PFSK-1 (cell line): ENCODE results near the gene GP2.

Experiments used
- FOXP2 ChIP-seq: optimal IDR thresholded peaks from 2 replicates; pipeline ENCODE3; 2011; ENCODE audit warnings: borderline replicate concordance, control low read depth, inconsistent platforms; ENCODE audit not compliant: insufficient read depth; ENCODE audit errors: extremely low read length, extremely low read depth
- POLR2AphosphoS5 ChIP-seq: IDR thresholded peaks from 2 replicates; pipeline ENCODE4 v1.6.1; 2012; ENCODE audit warnings: low read depth, mild to moderate bottlenecking, control low read depth, low read length, moderate library complexity
- SIN3A ChIP-seq: IDR thresholded peaks from 2 replicates; pipeline ENCODE4 v1.6.1; 2012; ENCODE audit warnings: mild to moderate bottlenecking, low read length, moderate library complexity, borderline replicate concordance; ENCODE audit not compliant: insufficient read depth
- TAF1 ChIP-seq: IDR thresholded peaks from 2 replicates; pipeline ENCODE4 v1.6.1; 2012; ENCODE audit warnings: low read length, control low read depth, borderline replicate concordance; ENCODE audit not compliant: insufficient read depth
- TF ChIP-seq, protein P1 (sequence below), 2 experiments: IDR thresholded peaks; 2 replicates each; pipeline versions ENCODE4 v1.6.1 to v1.8.0; 2011 to 2012; ENCODE audit warnings: low read depth in 2 of 2, low read length in 2 of 2, control low read depth in 1 of 2, inconsistent platforms in 1 of 2, mild to moderate bottlenecking in 1 of 2, moderate library complexity in 1 of 2; ENCODE audit not compliant: insufficient read depth in 1 of 2

DNA sequence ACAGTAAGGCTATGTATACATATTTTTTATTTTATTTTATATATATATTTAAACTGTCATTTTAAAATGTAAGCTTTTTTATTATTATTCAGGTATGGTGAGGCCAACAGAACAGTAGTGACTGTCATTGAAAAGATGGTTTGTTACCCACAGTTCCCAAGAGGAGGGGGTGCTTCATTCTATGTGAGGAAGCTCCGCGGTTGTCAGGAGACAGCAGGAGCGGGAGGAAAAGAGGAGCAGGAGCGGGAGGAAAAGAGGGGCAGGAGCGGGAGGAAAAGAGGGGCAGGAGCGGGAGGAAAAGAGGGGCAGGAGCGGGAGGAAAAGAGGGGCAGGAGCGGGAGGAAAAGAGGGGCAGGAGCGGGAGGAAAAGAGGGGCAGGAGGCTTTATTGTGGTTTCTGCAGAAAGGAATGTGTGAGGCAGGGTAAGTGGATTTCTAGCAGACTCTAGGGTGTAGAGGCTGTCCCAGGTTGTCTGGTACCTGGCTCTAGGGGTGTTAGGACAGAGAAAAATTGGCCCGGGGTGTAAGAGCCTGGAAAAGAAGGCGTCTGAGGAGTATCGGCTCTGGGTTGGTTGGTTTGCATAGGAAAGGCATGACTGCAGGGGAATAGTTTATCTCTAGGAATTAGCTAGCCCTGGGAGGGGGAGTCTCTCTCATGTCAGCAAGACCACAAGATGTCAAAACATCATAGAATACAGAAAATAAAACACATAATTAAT, 64.0 kb downstream of the GP2 start:
- TF ChIP-seq POLR2AphosphoS5, result no peak
- no peak for TF ChIP-seq SIN3A
- TF ChIP-seq, protein P1, sequence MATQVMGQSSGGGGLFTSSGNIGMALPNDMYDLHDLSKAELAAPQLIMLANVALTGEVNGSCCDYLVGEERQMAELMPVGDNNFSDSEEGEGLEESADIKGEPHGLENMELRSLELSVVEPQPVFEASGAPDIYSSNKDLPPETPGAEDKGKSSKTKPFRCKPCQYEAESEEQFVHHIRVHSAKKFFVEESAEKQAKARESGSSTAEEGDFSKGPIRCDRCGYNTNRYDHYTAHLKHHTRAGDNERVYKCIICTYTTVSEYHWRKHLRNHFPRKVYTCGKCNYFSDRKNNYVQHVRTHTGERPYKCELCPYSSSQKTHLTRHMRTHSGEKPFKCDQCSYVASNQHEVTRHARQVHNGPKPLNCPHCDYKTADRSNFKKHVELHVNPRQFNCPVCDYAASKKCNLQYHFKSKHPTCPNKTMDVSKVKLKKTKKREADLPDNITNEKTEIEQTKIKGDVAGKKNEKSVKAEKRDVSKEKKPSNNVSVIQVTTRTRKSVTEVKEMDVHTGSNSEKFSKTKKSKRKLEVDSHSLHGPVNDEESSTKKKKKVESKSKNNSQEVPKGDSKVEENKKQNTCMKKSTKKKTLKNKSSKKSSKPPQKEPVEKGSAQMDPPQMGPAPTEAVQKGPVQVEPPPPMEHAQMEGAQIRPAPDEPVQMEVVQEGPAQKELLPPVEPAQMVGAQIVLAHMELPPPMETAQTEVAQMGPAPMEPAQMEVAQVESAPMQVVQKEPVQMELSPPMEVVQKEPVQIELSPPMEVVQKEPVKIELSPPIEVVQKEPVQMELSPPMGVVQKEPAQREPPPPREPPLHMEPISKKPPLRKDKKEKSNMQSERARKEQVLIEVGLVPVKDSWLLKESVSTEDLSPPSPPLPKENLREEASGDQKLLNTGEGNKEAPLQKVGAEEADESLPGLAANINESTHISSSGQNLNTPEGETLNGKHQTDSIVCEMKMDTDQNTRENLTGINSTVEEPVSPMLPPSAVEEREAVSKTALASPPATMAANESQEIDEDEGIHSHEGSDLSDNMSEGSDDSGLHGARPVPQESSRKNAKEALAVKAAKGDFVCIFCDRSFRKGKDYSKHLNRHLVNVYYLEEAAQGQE (IDR thresholded peaks at IDR 0.05; ENCODE audit: insufficient read depth in 1 of 2, low read depth in 2 of 2, low read length in 2 of 2), result no peak
- no peak for TF ChIP-seq TAF1
- TF ChIP-seq FOXP2, result no peak
